22Rv1 (cell line): Measurements from ENCODE around the gene MICU1.
"Not testable (repeated sequence)": the region's sequence is repeated elsewhere in the genome, so short reads cannot be mapped to it uniquely, and the experiment has no call there.

ENCODE experiments used
- H3K27ac ChIP-seq: fragments of 450-650 bp; 2 replicates; pipeline ENCODE4 v1.5.1; 2017
- CTCF ChIP-seq: fragments of 450-650 bp; IDR thresholded peaks from 2 replicates; pipeline ENCODE4 v1.5.1; 2017; ENCODE audit warnings: mild to moderate bottlenecking
- ZFX ChIP-seq: fragments of 450-650 bp; IDR thresholded peaks from 2 replicates; pipeline ENCODE4 v1.6.1; 2017; ENCODE audit warnings: antibody characterized with exemption, borderline replicate concordance

The MICU1 gene

DNA sequence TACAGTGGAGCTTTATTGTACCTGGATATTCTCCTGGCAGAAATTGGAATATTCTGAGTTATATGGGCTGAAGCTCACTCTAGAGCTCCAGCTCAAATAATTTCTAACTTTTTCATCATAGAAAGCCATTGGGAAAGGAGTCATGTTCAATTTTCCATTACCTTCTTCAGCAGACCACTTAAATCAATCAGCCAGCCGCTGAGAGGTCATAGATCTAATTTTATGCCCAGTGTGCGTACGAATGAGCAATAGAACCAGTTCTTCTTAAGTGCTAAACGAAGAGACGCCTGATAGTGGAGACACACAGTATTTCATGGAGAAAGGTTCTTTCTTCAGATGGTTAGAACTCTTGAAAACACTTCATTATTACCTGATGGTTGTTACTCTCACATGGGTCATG lies 236.2 kb downstream of the MICU1 start:
- H3K27ac ChIP-seq: no peak overlapping the region
- TF ChIP-seq CTCF: no peak
- no peak for TF ChIP-seq ZFX

- H3K27ac ChIP-seq: no peak overlapping the region
- TF ChIP-seq CTCF (no peak), ZFX (no peak)
Observed at GRCh38 chr10:72389014-72389413, 236.9 kb downstream of the MICU1 start.

- no peak overlapping the region for H3K27ac ChIP-seq
- TF ChIP-seq ZFX (no peak), CTCF (no peak)
Observed at GRCh38 chr10:72388062-72388461, 237.8 kb downstream of the MICU1 start.

DNA sequence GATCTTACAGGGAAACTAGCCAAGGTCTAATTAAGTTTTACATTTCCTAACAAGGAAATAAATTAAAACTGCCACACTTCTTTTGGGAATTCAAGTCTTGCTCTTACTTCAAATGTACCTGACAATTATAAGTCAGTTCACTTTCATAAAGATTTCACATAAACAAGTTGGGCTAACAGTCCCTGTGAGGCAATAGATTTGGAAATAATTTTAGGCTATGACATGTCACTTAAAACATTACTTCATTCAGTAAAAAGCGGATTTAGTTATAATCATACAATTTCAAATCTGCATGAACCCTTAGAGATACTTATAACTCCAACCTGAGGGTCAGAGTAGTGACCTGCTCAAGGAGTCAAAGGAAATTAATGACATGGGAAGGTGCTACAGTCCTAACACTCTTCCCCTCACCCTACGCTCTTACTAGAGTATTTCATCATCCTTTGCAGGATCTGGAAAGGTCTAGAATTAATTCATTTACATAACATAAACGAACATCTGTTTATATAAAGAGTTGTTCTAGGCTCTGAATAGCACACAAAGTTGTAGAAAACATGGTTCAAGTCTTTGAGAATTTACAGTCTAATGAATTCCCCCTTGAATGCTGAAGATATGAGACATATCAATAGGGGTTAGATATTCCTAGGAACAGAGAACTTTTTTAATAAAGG lies 238.8 kb downstream of the MICU1 start:
- TF ChIP-seq CTCF (no peak), ZFX (no peak)
- no peak overlapping the region for H3K27ac ChIP-seq

DNA sequence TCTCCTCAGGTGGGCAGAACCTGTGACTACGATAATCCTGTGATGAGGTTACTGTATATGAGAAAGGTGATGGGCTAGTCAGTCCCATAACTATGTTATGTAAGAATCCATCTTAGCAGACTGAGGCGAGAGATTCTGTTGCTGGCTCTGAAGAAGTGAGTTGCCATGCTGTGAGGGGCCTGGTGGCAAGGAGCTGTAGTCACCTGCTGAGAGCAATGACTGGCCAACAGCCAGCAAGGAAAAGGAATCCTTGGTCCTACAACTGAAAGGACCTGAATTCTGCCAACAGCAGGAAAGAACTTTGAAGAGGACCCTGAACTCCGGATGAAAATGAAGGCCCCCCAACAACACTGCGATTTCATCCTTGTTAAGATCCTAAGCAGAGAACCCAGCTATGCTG lies 240.2 kb downstream of the MICU1 start:
- H3K27ac ChIP-seq: no peak overlapping the region

DNA sequence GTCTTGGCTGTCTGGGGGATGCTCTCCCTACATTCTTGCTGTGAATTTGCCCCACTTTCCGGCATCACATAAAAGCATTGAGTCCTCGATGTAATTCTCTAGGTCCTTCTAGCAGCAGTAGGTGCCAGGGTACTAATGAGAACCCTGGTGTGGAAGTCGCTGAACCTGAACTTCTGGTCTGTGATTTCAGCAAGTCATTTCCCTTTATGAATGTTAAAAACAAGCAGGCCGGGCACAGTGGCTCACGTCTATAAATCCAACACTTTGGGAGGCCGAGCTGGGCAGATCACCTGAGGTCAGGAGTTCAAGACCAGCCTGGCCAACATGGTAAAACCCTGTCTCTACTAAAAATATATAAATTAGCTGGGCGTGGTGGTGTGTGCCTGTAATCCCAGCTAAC lies 240.9 kb downstream of the MICU1 start:
- H3K27ac ChIP-seq: not testable (repeated sequence)

More for the DNA sequence above, 240.2 kb downstream of the MICU1 start:
- TF ChIP-seq ZFX: no peak
- TF ChIP-seq CTCF: no peak

- TF ChIP-seq ZFX: no peak
- H3K27ac ChIP-seq: no peak overlapping the region
Observed at GRCh38 chr10:72379776-72380175, 246.1 kb downstream of the MICU1 start.

- H3K27ac ChIP-seq: no peak overlapping the region
- TF ChIP-seq ZFX (no peak), CTCF (no peak)
Observed at GRCh38 chr10:72379062-72379461, 246.8 kb downstream of the MICU1 start.
